Panc1 (cell line): ENCODE measurements around the gene DDX49. TPM values are rescaled to one million over a fixed set of nuclear protein-coding genes. Genes with fewer than 3 reads are reported as not detected.

Experiments
- ATAC-seq: fragments of 200-7000 bp; cut with Tn5 transposase; 2 replicates; pipeline ENCODE4 v1.9.1; 2020; ENCODE audit warnings: mild to moderate bottlenecking, moderate library complexity
- BruUV-seq: library from RNA; stranded (reverse); fragments of 400-500 nt; replicated peaks from 2 replicates; lab custom pipeline; 2021; lab: Mats Ljungman, UMichigan
- CTCF ChIA-PET: fragments of 300-600 bp; sonication (Branson Sonifier 250); formaldehyde crosslinking; loops from one replicate; lab custom pipeline; 2022; ENCODE audit warnings: antibody characterized with exemption; lab: Charles Lee
- POLR2A ChIA-PET: fragments of 300-600 bp; sonication (Branson Sonifier 250); formaldehyde crosslinking; loops from one replicate; lab custom pipeline; 2022; ENCODE audit warnings: antibody characterized with exemption; lab: Charles Lee
- DNase-seq: peaks from one replicate; pipeline ENCODE4 v3.0.0-alpha.2; 2010; ENCODE audit warnings: low read depth, low spot score
- H3K27ac ChIP-seq: 2 replicates; pipeline ENCODE4 v1.5.1; 2011; ENCODE audit warnings: mild to moderate bottlenecking, low read length, inconsistent platforms
- H3K27me3 ChIP-seq: fragments of 200-500 bp; sonication (Bioruptor generic); 2 replicates; pipeline ENCODE4 v1.6.0; 2014; ENCODE audit warnings: low read length, inconsistent platforms; ENCODE audit not compliant: control insufficient read depth, insufficient read depth
- H3K36me3 ChIP-seq: fragments of 200-500 bp; sonication (Bioruptor generic); 2 replicates; pipeline ENCODE4 v1.5.1; 2014; ENCODE audit warnings: inconsistent platforms, mild to moderate bottlenecking, low read length, moderate library complexity; ENCODE audit not compliant: control insufficient read depth, insufficient read depth
- H3K4me1 ChIP-seq: 2 replicates; pipeline ENCODE4 v1.5.1; 2011; ENCODE audit warnings: inconsistent platforms, mild to moderate bottlenecking, low read length, moderate library complexity; ENCODE audit not compliant: control insufficient read depth, insufficient read depth
- H3K4me3 ChIP-seq, 2 experiments: 2 replicates each; pipeline ENCODE4 v1.5.1; 2011 to 2012; ENCODE audit warnings: low read depth in 2 of 2, low read length in 2 of 2, mild to moderate bottlenecking in 2 of 2, inconsistent platforms in 1 of 2, moderate library complexity in 1 of 2
- H3K9me3 ChIP-seq: fragments of 200-500 bp; sonication (Bioruptor generic); 2 replicates; pipeline ENCODE4 v1.5.1; 2014; ENCODE audit warnings: low read depth, mild to moderate bottlenecking, inconsistent platforms, low read length, moderate library complexity; ENCODE audit not compliant: control insufficient read depth, insufficient read depth
- CTCF ChIP-seq: fragments of 450-650 bp; IDR thresholded peaks from 2 replicates; pipeline ENCODE4 v1.5.1; 2017; ENCODE audit warnings: mild to moderate bottlenecking
- POLR2AphosphoS5 ChIP-seq: IDR thresholded peaks from 2 replicates; pipeline ENCODE4 v1.6.1; 2012; ENCODE audit warnings: mild to moderate bottlenecking, low read depth, low read length, moderate library complexity
- REST ChIP-seq, 2 experiments: IDR thresholded peaks; 2 replicates each; pipeline ENCODE4 v1.6.1; 2011 to 2012; ENCODE audit warnings: low read depth in 2 of 2, control low read depth in 1 of 2, low read length in 1 of 2, mild to moderate bottlenecking in 1 of 2, moderate library complexity in 1 of 2; ENCODE audit not compliant: insufficient read depth in 1 of 2
- SIN3A ChIP-seq: IDR thresholded peaks from 2 replicates; pipeline ENCODE4 v1.6.1; 2012; ENCODE audit warnings: low read depth, mild to moderate bottlenecking, low read length, moderate library complexity, borderline replicate concordance; ENCODE audit not compliant: insufficient read depth
- TCF7L2 ChIP-seq: IDR thresholded peaks from 2 replicates; pipeline ENCODE4 v1.6.1; 2011; ENCODE audit warnings: mild to moderate bottlenecking, low read depth, low read length, inconsistent platforms
- in situ Hi-C: cut with HindIII; loops from 2 replicates; pipeline ENCODE4 v1.10.0; 2016; ENCODE audit warnings: low sequenced_read_pairs, low pct_unique_long_range_greater_than_20kb
- intact Hi-C: fragments of 100-400 bp; cut with micrococcal nuclease; formaldehyde crosslinking; loops from one replicate; pipeline ENCODE4 v1.10.0; 2022; ENCODE audit not compliant: unreplicated experiment
- total RNA-seq: library from RNA; stranded (reverse); gene quantifications from one replicate; pipeline ENCODE4 v1.2.1, GENCODE V29; 2021; ENCODE audit not compliant: unreplicated experiment

The DDX49 gene
- total RNA-seq, 1 experiment from 2014 or later, result 41.5 TPM

GRCh38 chr19:18878858-18879578, 40.5 kb upstream of the DDX49 start:
- CTCF ChIA-PET, result no interaction called here
- POLR2A ChIA-PET, result no interaction called here
- Histone ChIP-seq H3K27ac (no peak overlapping the region), H3K4me3 (no peak overlapping the region), H3K4me1 (no peaks in the 10 kb centered on the region), H3K36me3 (no peaks in the 10 kb centered on the region), H3K27me3 (no peaks in the 10 kb centered on the region), H3K9me3 (no peaks in the 10 kb centered on the region)
- ATAC-seq, result peak; percentile 64
- BruUV-seq, result no TSS peak
- TF ChIP-seq SIN3A (no peak), TCF7L2 (no peak), REST (IDR thresholded peaks at IDR 0.05; ENCODE audit: insufficient read depth in 1 of 2, low read depth in 2 of 2, low read length in 1 of 2) (no peak), CTCF (no peak), POLR2AphosphoS5 (no peak)
- DNase-seq, result no peak
- in situ Hi-C loops (no loop called here), intact Hi-C loops (no loop called here)

DNA sequence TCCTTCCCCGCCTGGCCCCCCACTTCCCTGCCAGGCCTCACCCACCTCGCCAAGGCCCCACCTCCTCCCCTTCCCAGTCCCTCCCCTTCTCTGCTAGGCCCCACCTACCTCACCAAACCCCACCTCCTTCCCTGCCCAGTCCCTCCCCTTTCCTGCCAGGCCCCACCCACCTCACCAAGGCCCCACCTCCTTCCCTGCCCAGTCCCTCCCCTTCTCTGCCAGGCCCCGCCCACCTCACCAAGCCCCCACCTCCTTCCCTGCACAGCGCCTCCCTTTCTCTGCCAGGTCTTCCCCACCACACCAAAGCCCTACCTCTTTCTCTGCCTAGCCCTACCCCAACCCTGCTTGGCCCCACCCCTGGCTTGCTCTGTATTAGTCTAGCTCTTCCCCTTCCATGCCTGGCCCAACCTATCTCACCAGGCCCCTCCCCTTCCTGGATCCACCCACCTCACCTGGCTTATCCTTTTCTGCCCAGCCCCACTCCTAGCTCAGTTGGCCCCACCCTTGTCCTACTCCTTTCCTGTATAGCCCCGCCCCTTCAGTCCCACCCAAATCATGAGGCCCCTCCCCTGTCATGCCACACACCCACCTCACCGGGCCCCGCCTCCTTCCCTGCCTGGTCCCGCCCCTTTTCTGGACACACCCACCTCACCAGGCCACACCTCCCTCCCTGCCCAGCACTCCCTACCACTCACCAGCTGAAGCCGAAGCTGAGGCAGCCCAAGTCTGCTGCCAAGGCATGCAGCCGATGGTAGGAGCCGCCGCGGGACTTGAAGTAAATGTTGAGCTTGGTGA, 39.7 kb upstream of the DDX49 start:
- H3K27me3 ChIP-seq, result no peaks in the 10 kb centered on the region
- H3K9me3 ChIP-seq, result no peaks in the 10 kb centered on the region
- ChIA-PET POLR2A (no interaction called here), CTCF (interaction anchor here (0.7 kb wide), 1 partner anchor 121 kb away, joined by 11 read pairs; no protein-coding TSS in a partner anchor)
- no peak for TF ChIP-seq TCF7L2
- no peak for TF ChIP-seq CTCF
- no peak for TF ChIP-seq SIN3A
- no peak for TF ChIP-seq REST (IDR thresholded peaks at IDR 0.05; ENCODE audit: insufficient read depth in 1 of 2, low read depth in 2 of 2, low read length in 1 of 2)
- TF ChIP-seq POLR2AphosphoS5, result no peak
- H3K4me3 ChIP-seq, result no peak overlapping the region
- DNase-seq, result no peak
- H3K4me1 ChIP-seq, result no peaks in the 10 kb centered on the region
- H3K27ac ChIP-seq, result no peak overlapping the region
- no peaks in the 10 kb centered on the region for H3K36me3 ChIP-seq
- no TSS peak for BruUV-seq
- peak; percentile 71 for ATAC-seq
- intact Hi-C loops (no loop called here), in situ Hi-C loops (no loop called here)
